ENCODE results near the gene C2orf78.
A peak's percentile ranks its signal among the peaks of the same experiment; 100 is the strongest.

DNA sequence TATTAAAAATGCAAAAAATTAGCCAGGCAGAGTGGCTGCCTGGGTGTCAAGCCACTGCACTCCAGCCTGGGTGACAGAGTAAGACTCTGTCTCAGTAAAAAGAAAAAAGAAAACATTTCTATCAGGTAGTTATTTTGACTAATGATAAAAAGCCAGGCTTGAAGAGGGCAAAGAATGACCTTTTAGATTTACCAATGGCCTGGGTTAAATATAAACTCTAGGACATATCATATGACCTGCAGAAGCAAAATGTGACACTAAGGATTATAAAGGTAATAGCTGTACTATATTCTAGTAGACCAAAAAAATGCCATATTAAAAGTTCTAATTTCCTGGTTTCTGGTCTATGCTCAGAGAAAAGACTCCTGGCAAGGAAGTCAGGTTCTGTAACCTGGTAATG lies 28.7 kb downstream of the C2orf78 start:
- TF ChIP-seq TAF1 (conservative IDR thresholded peaks at IDR 0.05): no peak
- TF ChIP-seq, protein P1, sequence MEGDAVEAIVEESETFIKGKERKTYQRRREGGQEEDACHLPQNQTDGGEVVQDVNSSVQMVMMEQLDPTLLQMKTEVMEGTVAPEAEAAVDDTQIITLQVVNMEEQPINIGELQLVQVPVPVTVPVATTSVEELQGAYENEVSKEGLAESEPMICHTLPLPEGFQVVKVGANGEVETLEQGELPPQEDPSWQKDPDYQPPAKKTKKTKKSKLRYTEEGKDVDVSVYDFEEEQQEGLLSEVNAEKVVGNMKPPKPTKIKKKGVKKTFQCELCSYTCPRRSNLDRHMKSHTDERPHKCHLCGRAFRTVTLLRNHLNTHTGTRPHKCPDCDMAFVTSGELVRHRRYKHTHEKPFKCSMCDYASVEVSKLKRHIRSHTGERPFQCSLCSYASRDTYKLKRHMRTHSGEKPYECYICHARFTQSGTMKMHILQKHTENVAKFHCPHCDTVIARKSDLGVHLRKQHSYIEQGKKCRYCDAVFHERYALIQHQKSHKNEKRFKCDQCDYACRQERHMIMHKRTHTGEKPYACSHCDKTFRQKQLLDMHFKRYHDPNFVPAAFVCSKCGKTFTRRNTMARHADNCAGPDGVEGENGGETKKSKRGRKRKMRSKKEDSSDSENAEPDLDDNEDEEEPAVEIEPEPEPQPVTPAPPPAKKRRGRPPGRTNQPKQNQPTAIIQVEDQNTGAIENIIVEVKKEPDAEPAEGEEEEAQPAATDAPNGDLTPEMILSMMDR (IDR thresholded peaks at IDR 0.05; ENCODE audit: low read depth, low read length, missing input control): no peak
- no peak for TF ChIP-seq JUND (IDR thresholded peaks at IDR 0.05)
- peak; percentile 10 for TF ChIP-seq YY1 (IDR thresholded peaks at IDR 0.05)
- TF ChIP-seq REST (IDR thresholded peaks at IDR 0.05): no peak
- TF ChIP-seq RXRA (IDR thresholded peaks at IDR 0.05): peak; percentile 27 to 34
